NCI-H1105 treated with DMSO at 0.1 percent for 48 hours (cell line): ENCODE data around the gene AUH.

Experiments
- DNase-seq: peaks from one replicate; lab custom pipeline; 2025; lab: John Stamatoyannopoulos, UW

The AUH gene

DNA sequence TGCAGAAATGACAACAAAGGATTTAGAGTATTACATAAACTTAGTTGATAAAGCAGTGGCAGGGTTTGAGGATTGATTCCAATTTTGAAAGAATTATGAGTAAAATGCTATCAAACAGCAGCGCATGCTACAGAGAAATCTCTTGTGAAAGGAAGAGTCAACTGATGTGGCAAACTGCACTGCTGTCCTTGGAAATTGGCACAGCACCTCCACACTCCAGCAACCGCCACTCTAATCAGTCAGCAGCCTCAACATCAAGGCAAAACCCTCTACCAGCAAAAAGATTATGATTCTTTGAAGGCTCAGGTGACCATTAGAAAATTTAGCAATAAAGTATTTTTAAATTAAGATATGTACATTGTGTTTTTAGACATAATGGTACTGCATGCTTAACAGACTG is 66.4 kb downstream of the AUH start:
- no peak for DNase-seq

DNA sequence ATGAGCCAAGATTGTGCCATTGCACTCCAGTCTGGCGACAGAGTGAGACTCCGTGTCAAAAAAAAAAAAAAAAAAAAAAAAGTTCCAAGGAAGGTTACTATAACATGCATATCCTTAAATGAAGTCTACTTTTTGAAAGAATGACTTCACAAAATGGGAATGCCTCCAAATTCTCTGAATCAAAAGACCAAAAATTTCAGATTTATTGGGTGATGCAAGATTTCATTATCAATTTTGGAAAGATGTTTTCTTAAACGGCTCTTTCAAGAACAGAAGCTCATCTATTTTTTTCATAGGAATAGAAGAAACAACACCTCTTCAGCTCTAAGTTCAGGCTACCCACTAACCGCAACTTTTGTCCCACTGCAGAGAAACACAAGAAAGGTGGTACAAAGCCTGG is 69.9 kb downstream of the AUH start:
- no peak for DNase-seq

DNA sequence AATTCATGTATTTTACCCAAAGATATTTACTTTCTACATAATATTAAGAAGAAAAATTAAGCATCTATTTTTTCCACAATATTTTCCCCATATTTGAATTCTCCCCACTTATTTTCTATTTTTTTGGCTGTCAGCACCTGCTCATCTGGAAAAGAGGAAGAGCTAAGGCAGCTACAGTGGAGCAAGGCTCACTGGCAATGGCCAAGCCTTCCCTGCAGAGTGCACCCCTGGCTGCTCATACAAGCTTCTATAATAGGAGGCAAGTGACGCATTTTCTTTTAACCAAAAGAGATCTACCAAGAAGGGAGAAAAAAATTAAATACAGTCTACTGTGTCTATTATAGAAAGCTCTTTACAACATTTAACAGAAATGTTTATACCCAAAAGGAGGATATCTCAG is 72.5 kb downstream of the AUH start:
- no peak for DNase-seq

DNA sequence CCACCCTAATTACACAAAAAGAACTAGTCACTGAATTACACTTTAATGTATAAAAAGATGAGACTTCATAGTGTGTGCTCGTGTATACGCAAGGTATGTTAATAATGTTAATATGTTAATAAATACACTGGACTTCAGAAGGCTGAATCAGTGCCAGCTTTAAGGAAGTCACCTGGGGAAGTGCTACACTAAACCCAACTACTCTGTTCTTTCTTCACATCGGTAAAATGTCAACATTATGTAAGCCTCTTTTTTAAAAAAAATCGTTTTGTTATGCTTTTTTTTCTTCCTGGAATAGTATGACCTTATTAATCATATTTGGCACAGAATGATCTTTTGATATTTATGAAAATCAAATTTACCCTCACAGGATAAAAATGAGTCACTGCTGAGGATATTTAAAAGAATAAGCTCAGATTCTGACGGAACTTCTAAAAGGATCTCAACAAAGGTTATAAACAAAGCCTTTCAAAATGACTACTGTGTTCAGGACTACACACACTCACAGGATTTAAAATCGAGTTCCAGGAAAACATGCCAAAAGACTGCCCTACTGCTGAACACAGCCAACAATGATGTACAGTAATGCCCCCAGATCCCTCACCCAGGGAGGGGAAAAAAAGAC is 75.9 kb downstream of the AUH start:
- no peak for DNase-seq

DNA sequence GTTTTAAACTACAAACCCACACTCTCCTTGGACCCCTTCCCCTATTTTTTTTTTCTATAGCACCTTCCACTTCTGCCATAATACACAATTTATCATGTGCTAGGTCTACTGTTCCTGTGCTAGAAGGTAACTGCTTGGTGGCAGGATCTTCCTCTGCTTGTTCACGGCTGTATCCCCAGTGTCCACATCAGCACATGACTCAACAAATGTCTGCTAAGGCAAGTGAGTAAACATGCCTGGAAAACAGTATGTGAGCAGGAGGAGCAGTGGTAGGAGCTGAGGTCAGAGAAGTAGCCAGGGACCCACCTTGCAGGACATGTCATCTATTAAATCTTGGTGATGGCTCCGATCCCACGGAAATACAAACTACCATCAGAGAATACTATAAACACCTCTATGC is 79.4 kb downstream of the AUH start:
- no peak for DNase-seq

DNA sequence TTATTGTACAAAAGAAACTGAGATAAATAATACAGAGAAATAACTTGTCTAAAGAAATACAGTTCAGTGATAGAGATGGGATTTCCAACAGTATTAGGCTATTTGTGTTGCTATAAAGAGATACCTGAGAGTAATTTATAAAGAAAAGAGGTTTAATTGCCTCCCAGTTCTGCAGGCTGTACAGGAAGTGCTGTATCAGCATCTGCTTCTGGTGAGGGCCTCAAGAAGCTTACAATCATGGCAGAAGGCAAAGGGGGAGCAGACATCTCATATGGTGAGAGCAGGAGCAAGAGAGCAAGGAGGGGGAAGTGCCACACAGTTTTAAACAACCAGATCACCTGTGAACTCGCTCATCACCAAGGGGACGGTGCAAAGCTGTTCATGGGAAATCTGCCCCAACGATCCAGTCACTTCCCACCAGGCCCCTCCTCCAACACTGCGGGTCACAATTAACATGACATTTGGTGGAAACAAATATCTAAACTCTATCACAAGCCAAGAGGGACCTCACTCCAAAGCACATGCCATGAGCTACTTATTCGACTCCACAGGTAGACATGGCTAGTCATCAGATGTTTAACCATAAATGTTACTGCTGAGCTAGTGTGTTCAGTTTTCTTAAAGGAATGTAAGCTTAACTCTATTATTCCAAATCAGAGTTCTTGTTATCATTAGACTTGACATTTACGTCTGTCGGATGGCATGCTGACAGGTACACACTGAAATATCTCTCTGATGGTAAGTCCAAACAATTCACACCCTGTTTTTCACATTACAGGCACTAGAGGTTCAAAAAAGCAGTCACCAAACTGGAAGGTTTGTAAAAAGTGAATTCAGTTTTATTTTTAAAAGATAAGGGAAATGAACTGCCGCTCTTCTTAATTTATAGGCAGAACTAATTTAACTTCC is 82.2 kb downstream of the AUH start:
- no peak for DNase-seq

DNA sequence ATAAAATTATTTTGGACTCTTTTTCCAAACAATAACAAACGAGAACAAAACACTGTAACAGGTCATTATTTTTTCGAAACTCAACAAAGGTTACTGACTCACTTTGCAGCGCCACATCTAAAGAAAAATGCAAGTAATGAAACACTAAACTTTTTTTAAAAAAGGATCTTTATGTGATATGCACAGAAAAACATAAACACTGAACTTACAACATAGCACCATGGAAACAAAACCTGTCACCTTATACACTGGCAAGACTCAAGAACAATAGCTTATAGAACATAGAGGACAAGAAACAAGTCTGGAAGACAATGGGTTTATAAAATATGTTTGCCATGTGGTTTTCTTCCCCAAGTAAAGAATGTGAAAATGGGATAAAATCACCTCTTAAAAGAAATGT is 85.2 kb downstream of the AUH start:
- DNase-seq, result no peak

DNA sequence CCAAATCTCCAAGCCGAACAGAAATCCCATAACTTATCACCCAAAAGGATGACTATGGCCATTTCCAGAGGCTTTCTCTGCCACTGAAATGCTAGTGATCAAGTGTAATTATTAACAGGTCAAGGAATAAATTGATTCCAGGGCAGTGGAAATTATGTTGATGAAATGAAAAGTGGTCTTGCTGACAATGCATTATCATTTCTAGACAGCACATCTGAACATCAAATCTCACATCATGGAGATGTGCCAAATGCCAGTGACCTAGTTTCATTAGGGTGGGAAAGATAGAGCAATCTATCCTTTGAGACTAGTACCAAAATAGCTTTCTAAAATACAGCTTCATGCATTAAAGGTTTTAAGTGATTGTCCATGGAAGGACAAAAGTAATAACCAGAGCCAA is 86.1 kb downstream of the AUH start:
- DNase-seq, result no peak

DNA sequence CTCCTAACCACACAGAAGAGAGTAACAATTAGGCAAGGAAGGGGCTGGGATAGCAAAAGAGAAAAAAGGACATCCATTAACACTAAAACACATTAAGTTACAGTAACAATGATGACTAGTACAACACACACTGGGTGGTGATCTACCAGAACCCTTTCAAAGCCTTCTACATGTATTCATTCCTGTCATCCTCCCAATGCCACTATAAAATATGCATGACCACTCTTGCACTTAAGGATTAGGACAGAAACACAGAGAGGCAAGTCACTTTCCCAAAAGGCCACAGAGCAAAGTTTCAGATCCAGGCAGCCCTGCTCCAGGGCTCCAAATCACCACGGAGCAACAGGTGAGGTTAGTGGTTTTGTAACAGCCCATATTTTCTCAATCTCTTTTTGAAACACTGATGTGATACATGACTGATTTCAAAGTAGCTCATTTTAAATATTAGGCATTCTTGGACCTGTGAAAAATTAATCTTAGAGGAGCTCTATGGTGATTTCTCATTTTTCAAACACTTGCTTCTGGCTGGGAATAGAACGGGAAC is 86.7 kb downstream of the AUH start:
- no peak for DNase-seq

DNA sequence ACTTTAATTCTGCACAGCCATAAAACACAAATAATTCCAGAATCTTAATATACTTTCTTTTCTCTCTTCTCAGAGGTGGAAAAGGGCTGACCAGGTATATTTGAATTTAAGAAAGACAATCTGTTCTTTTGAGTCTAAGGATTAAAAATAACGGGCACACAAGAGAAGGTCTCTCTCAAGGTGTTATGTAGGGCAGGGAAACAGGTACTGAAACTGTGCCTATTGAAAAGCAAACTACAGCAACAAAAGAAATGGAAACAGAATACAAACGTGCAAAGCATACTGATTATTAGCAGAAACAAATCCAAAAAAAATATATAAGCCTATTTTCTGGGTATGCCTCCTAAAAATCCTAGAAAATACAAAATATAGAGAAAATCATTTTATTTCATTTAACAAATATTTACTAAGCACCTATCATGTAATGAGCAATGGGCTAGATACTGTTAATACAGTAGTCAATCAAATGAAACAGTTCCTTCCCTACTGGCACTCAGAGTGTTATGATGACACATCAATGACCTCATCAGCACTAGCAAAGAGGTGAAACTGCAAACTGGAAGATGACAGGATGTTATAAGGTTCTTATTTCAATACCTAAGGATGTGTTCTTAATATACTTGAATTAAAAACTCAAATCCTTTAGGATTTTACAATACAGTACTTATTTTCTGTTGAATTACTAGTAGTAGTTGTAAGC is 87.7 kb downstream of the AUH start:
- DNase-seq, result no peak

DNA sequence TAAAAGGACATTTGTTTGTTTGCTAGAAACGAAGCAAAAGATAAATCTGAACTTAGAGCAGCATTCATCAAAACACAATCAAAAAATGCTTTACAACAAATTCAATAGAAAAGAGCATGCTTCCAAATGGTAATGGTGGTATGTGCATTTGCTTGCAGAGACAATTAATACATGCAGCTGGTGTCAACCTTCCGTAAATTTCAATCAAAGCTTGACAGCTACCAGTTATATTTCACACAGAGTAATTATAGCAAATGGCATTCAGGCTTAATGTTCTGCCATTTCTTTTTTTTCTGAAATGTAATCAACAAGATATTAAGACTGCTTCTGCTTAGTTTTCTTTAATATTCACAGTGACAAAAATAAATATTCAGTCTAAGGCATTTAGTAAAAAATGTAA is 90.6 kb downstream of the AUH start:
- no peak for DNase-seq

DNA sequence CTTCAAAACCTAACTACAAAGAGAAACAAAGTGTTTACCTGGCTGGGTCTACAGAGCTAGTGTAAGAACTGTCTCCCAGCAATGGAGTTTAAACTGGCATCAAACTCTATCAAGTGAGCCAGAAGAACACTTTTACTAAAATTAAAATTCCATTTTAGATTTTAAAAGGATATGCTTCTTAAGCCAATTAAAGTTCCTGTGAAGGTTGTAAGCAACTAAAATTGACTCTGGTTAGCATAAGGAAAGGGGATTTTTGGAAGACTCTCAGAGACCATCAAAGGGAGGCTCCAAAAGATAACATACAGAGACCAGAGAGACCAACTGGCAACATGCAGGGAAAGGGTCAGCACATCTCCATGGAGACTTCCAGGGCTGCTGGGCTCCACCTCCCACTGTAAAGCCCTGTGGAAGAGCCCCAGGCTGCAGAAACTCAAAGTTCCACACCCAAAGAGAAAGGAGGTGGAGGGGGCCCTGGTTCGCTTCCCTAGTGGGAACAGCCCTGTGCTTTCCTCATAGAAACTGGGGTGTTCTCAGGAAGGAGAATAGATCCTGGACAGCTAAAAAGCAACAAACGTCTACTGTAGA is 91.7 kb downstream of the AUH start:
- no peak for DNase-seq

DNA sequence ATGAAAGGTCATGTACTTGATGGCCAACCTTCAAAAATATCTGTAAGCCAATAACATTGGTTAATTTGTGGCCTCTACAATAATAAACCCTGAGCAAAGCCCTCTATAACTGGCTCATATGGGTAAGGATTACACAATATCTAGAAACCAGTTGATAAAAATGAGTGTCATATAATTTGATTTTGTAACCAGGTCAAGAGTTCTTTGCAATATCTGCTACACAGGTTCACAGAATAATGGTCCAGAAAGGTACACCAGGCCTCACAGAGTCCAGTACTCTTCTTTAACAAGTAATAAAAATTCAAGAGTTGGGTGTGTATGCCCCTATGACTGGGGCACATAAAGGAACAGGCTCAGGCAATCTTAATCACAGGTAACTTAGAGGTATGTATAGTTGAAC is 95.3 kb downstream of the AUH start:
- DNase-seq, result no peak

DNA sequence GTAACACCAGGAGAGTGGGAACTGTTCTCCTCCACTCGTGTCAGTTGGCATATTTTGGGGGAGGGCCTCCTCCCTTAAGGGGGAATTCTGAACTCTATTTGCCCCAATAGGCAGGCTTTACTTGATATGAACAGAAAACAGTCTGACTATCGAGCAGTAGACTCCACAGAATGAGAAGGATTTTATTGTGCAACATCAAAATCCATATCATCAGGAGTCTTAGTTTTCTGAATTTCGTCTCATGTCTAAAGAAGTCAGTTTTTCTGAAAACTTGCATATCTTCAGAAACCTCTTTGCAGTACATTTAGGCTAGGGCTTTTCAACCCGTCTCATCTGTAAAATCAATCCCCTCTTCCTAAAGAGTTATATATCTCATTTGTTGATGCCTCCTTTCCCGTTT is 96.2 kb downstream of the AUH start:
- no peak for DNase-seq

DNA sequence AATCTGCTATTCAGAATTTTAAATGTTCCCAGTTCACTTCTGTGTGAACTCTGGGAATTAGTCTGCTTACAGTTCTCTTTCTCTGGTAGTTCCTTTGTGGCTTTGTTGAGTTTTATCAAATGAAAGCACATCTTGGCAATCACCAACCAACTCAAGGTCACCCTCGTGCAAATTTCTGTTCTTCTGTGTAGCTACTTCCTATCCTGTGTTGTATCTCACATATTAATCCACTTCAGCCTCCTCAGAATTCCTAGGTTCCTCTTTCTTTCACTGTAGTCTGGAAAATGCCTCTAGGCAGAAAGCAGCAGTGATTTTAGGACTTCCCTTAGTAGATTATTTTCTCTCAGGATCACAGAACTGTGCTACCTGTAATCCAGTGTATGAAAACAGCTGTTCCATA is 100.3 kb downstream of the AUH start:
- no peak for DNase-seq

DNA sequence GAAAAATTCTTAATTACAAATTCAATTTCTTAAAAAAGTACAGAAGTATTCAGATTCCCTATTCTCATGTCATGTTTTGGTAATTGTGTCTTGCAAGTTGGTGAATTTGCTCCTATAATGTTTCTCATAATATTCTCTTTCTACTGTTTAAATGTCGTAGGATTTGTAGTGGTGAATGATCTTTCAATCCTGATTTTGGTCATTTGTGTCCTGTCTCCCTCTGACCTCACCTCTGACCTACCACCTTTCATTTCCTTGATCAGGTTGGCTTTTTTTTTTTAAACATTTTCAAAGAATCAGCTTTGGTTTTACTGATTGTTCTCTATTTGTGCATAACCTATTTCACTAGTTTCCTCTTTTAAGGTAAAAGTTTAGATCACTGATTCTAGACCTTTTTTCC is 102.6 kb downstream of the AUH start:
- DNase-seq, result no peak

DNA sequence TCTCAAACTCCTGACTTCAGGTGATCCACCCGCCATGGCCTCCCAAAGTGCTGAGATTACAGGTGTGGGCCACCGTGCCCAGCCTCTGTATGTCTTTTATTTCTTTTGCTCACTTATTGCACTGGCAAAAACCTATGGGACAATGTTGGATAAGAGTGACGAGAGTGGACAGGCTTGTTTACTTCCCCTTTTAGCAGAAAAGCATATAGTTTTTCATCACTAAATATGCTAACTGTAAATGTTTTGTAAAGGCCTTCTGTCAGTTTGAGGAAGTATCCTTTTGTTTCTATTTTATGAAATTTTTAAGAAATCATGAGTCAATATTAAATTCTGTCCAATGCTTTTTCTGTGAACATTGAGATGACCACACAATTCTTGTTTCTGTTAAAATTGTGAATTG is 103.3 kb downstream of the AUH start:
- DNase-seq, result no peak

DNA sequence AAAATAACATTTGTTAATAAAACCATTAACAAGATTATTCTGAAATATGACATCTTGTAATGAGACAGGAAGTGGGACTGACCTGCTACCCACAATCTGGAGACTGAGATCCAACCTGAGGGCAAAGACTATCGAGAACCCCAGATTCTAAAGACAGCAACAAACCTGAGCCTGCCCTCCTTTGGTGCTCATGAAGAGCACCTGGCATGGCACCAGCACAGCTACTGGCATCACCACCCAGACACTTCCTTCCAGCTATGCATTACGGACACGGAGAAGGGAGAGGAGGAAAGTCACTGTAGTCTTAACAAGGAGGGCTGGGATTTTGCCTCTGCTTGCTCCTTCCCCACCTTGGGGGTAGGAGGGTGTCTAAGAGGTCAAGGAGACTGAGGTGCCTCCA is 105.5 kb downstream of the AUH start:
- DNase-seq, result no peak

DNA sequence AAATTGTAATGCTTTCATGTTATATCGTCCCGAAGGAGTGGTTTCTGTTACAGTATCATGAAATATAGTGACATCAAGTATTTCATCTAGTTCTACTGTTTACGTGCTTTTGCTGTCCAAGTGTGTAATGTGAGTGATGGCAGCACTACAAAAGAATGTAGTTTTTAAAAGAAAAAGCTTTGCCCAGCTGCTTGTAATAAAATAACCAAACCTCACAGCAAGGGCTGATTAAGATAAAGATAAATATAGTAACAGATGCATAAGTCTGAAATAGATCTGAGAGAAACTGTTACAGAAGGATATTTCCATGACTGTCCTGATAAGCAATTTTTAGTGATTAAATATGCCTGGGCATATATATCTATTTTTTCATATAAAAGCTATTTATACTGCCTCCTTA is 106.4 kb downstream of the AUH start:
- DNase-seq, result no peak

DNA sequence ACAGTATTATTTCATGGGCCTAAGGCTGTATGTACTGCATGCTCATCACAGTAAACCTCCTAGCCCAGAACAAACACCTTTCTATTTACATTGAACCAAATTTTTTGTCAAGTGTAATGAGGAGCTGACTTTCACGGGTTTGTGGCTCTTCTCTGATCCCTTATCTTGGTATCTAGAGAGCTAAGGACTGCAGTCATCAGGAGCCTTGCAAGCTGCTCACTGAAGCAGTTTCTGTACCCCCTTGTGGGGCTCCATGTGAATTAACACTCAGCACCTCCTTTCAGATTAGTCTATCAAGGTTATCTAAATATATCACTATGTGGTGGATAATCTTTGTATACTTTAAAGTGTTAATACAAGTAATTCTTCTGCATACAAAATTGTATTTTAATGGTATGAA is 108.2 kb downstream of the AUH start:
- no peak for DNase-seq

DNA sequence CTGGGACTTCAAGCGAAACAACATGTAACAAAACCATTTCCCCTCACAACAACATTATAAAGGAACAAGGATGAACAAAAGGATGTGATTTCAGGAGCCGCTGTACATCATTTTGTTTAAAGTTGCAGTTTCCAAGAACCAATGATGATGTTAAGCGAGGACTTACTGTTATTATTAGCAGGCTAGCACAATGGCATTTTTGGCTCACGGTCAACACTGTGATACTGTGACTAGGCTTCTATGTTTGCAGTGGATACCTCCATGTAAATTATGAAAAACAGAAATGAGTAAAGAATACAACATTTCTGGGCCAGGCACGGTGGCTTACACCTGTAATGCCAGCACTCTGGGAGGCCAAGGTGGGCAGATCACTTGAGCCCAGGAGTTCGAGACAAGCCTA is 113.0 kb downstream of the AUH start:
- no peak for DNase-seq

DNA sequence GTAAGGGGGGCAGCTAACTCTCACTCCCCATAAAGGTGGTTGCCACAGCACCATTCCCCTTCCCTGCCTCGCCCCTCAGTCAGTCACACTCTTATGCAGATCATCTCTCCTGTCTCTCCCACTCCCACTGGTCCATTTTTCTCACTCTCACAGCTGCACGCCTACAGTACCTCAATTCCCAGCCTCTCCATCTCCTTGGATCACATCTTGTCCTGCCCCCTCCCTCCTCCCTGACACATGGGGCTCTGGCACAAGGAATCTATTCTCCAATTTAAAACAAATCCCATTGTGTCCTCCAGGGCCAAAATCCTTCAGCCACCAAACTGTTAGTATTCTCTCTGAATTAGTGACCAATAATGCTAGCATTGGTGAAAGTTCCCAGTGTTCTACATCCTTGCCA is 114.4 kb downstream of the AUH start:
- DNase-seq, result no peak

DNA sequence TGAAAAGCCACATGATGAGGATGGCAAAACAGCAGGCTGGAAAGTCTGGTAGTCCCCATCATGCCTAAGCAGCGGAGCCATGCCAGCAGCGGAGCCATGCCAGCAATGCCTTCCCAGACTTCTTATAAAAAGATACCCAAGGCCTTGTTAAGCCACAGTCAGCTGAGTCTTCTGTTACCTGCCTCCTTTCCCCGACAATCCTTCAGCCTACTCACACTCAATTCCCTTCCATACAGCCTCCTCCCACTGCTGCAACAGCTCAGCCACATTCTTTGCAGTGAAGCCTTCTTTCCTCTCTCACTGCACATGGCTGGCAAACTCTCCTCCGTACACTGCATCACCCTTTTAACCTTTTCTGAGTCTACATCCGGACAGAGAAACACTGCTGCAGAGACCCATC is 114.9 kb downstream of the AUH start:
- DNase-seq, result no peak
